Effector memory CD4-positive, alpha-beta T cell (primary cell): ENCODE measurements around the gene RNASET2.

Source experiments
- DNase-seq, 3 donors: peaks; one replicate each; pipeline ENCODE4 v3.0.0-alpha.2; 2020
- H3K27ac ChIP-seq: 2 replicates; pipeline ENCODE4 v1.7.0; 2013; ENCODE audit warnings: mild to moderate bottlenecking, low read length, moderate library complexity; ENCODE audit not compliant: insufficient read depth, poor library complexity, severe bottlenecking
- H3K27me3 ChIP-seq: replicated peaks from 2 replicates; pipeline ENCODE4 v1.7.0; 2013; ENCODE audit warnings: mild to moderate bottlenecking, low read length; ENCODE audit not compliant: insufficient read depth, control insufficient read depth, poor library complexity, severe bottlenecking
- H3K36me3 ChIP-seq: 2 replicates; pipeline ENCODE4 v1.7.0; 2013; ENCODE audit warnings: mild to moderate bottlenecking, low read length, moderate library complexity; ENCODE audit not compliant: control insufficient read depth, insufficient read depth
- H3K4me1 ChIP-seq: 2 replicates; pipeline ENCODE4 v1.7.0; 2013; ENCODE audit warnings: low read length, mild to moderate bottlenecking; ENCODE audit not compliant: control insufficient read depth, insufficient read depth, poor library complexity, severe bottlenecking
- H3K4me3 ChIP-seq: 2 replicates; pipeline ENCODE4 v1.7.0; 2013; ENCODE audit warnings: low read length, low read depth, mild to moderate bottlenecking; ENCODE audit not compliant: insufficient read depth, poor library complexity, severe bottlenecking
- H3K9me3 ChIP-seq: 2 replicates; pipeline ENCODE4 v1.7.0; 2013; ENCODE audit warnings: mild to moderate bottlenecking, low read length, moderate library complexity; ENCODE audit not compliant: control insufficient read depth
- total RNA-seq, 3 donors: gene quantifications; one replicate each; lab custom pipeline; 2026; lab: John Stamatoyannopoulos, UW

The RNASET2 gene
- 115 to 209 (median 142) reads per million in 3 donors for total RNA-seq

GRCh38 chr6:166956444-166957086 lies at the start of gene RNASET2:
TSS of gene RNASET2 (minus strand) at chr6:166956550. CDS start at chr6:166956182, 368 bp downstream.
- DNase-seq, result peak; percentile 96 to 97 (median 96)
- peak within 1 kb of the TSS; percentile 82 for H3K27ac ChIP-seq
- H3K4me1 ChIP-seq, result peaks cover 71% of the 10 kb centered on the region
- peak within 1 kb of the TSS; percentile 96 for H3K4me3 ChIP-seq
- no peaks in the 10 kb centered on the region for H3K27me3 ChIP-seq
- H3K36me3 ChIP-seq, result peaks cover 5% of the 10 kb centered on the region
- H3K9me3 ChIP-seq, result no peaks in the 10 kb centered on the region

GRCh38 chr6:167005350-167006159 lies 49.2 kb upstream of the RNASET2 start:
- H3K9me3 ChIP-seq, result no peaks in the 10 kb centered on the region
- H3K4me1 ChIP-seq, result peaks cover 5% of the 10 kb centered on the region
- H3K36me3 ChIP-seq, result peaks cover 6% of the 10 kb centered on the region
- no peaks in the 10 kb centered on the region for H3K27me3 ChIP-seq
- H3K27ac ChIP-seq, result no peak overlapping the region
- DNase-seq, result no peak
- no peak overlapping the region for H3K4me3 ChIP-seq

GRCh38 chr6:167000759-167001158 lies 44.4 kb upstream of the RNASET2 start:
- no peak overlapping the region for H3K4me3 ChIP-seq
- no peak for DNase-seq
- H3K27me3 ChIP-seq, result no peaks in the 10 kb centered on the region
- no peaks in the 10 kb centered on the region for H3K9me3 ChIP-seq
- H3K36me3 ChIP-seq, result peaks cover 1% of the 10 kb centered on the region
- no peak overlapping the region for H3K27ac ChIP-seq
- H3K4me1 ChIP-seq, result peaks cover 10% of the 10 kb centered on the region

GRCh38 chr6:166999884-167000253 lies 43.5 kb upstream of the RNASET2 start:
- DNase-seq, result no peak

GRCh38 chr6:166999145-166999883 lies 43.0 kb upstream of the RNASET2 start, which contains the start of gene CEP43:
TSS of gene CEP43 (plus strand) at chr6:166999397. CDS start at chr6:166999413, 16 bp downstream.
- Histone ChIP-seq H3K4me3 (peak within 1 kb of the TSS; percentile 98), H3K27ac (peak within 1 kb of the TSS; percentile 78), H3K4me1 (peaks cover 10% of the 10 kb centered on the region), H3K27me3 (no peaks in the 10 kb centered on the region), H3K9me3 (no peaks in the 10 kb centered on the region), H3K36me3 (no peaks in the 10 kb centered on the region)
- peak; percentile 79 to 82 (median 81) for DNase-seq

More at GRCh38 chr6:166999884-167000253, 43.5 kb upstream of the RNASET2 start:
- peaks cover 10% of the 10 kb centered on the region for H3K4me1 ChIP-seq
- H3K36me3 ChIP-seq, result no peaks in the 10 kb centered on the region
- no peaks in the 10 kb centered on the region for H3K9me3 ChIP-seq
- peak overlapping the region; percentile 98 for H3K4me3 ChIP-seq
- H3K27me3 ChIP-seq, result no peaks in the 10 kb centered on the region
- H3K27ac ChIP-seq, result peak overlapping the region; percentile 78

GRCh38 chr6:166998256-166999144 lies 42.1 kb upstream of the RNASET2 start:
- H3K4me1 ChIP-seq, result peaks cover 10% of the 10 kb centered on the region
- H3K4me3 ChIP-seq, result peak overlapping the region; percentile 98
- no peaks in the 10 kb centered on the region for H3K36me3 ChIP-seq
- H3K9me3 ChIP-seq, result no peaks in the 10 kb centered on the region
- no peak for DNase-seq
- H3K27ac ChIP-seq, result peak overlapping the region; percentile 78
- no peaks in the 10 kb centered on the region for H3K27me3 ChIP-seq

GRCh38 chr6:166997768-166998255 lies 41.5 kb upstream of the RNASET2 start:
- no peaks in the 10 kb centered on the region for H3K27me3 ChIP-seq
- no peaks in the 10 kb centered on the region for H3K9me3 ChIP-seq
- peak overlapping the region; percentile 98 for H3K4me3 ChIP-seq
- no peaks in the 10 kb centered on the region for H3K36me3 ChIP-seq
- H3K27ac ChIP-seq, result peak overlapping the region; percentile 78
- H3K4me1 ChIP-seq, result peaks cover 10% of the 10 kb centered on the region
- DNase-seq, result peak; percentile 19 to 30 (median 23)

- H3K4me3 ChIP-seq, result peak overlapping the region; percentile 98
- peaks cover 10% of the 10 kb centered on the region for H3K4me1 ChIP-seq
- no peak for DNase-seq
- peaks cover 2% of the 10 kb centered on the region for H3K36me3 ChIP-seq
- H3K27ac ChIP-seq, result no peak overlapping the region
- no peaks in the 10 kb centered on the region for H3K9me3 ChIP-seq
- H3K27me3 ChIP-seq, result no peaks in the 10 kb centered on the region
Measured at GRCh38 chr6:166997348-166997747, 41.0 kb upstream of the RNASET2 start.

- Histone ChIP-seq H3K4me3 (no peak overlapping the region), H3K4me1 (peaks cover 10% of the 10 kb centered on the region), H3K27me3 (no peaks in the 10 kb centered on the region), H3K9me3 (no peaks in the 10 kb centered on the region), H3K27ac (no peak overlapping the region), H3K36me3 (peaks cover 3% of the 10 kb centered on the region)
- DNase-seq, result no peak
Measured at GRCh38 chr6:166996406-166996805, 40.1 kb upstream of the RNASET2 start.
